Heart left ventricle (tissue), 16 donors: ENCODE data around the gene STX8. TPM values are rescaled to one million over a fixed set of nuclear protein-coding genes. Genes with fewer than 3 reads are reported as not detected.
"Not testable (repeated sequence)": the region's sequence is repeated elsewhere in the genome, so short reads cannot be mapped to it uniquely, and the experiment has no call there.

Experiments
- ATAC-seq, 4 donors: fragments of 200-7000 bp; cut with Tn5 transposase; one replicate each; pipeline ENCODE4 v1.9.1; 2020 to 2022; ENCODE audit warnings: moderate library complexity in 4 of 4, mild to moderate bottlenecking in 3 of 4, moderate number of reproducible peaks in 1 of 4
- DNase-seq, 5 donors: peaks; one replicate each; pipeline ENCODE4 v3.0.0-alpha.2; 2020
- H3K27ac ChIP-seq, 12 donors: fragments of 200-600 bp; sonication (generic) in 4 of 12; one replicate each; pipeline versions ENCODE4 v1.5.0 to v1.8.0; 2016 to 2022; ENCODE audit warnings: mild to moderate bottlenecking in 2 of 12
- H3K27me3 ChIP-seq, 9 donors: fragments of 200-600 bp; sonication (generic) in 2 of 9; one replicate each; pipeline versions ENCODE4 v1.5.1 to v1.8.0; 2016 to 2022; ENCODE audit warnings: mild to moderate bottlenecking in 3 of 9
- H3K36me3 ChIP-seq, 9 donors: fragments of 200-600 bp; sonication (generic) in 2 of 9; one replicate each; pipeline versions ENCODE4 v1.5.0 to v1.8.0; 2018 to 2022; ENCODE audit warnings: mild to moderate bottlenecking in 2 of 9
- H3K4me1 ChIP-seq, 12 donors: fragments of 200-600 bp; sonication (generic) in 4 of 12; one replicate each; pipeline versions ENCODE4 v1.5.0 to v1.8.0; 2016 to 2022; ENCODE audit warnings: mild to moderate bottlenecking in 3 of 12
- H3K4me3 ChIP-seq, 12 donors: fragments of 200-600 bp; sonication (generic) in 4 of 12; one replicate each; pipeline versions ENCODE4 v1.5.0 to v1.8.0; 2017 to 2022; ENCODE audit warnings: mild to moderate bottlenecking in 9 of 12, moderate library complexity in 4 of 12
- H3K9me3 ChIP-seq, 12 donors: fragments of 200-600 bp; sonication (generic) in 4 of 12; one replicate each; pipeline versions ENCODE4 v1.5.0 to v1.8.0; 2016 to 2022; ENCODE audit warnings: mild to moderate bottlenecking in 1 of 12
- POLR2A ChIP-seq, 2 donors: fragments of 450-650 bp; IDR thresholded peaks; one replicate each; pipeline ENCODE4 v1.6.1; 2017; ENCODE audit warnings: antibody characterized with exemption in 2 of 2, mild to moderate bottlenecking in 2 of 2, moderate library complexity in 2 of 2
- WGBS, 4 donors: extraction: QIAGEN DNeasy Blood & Tissue Kit in 2 of 4; methylation state at CpG; one replicate each; pipeline versions ENCODE4 v1.1.5 to v1.1.7; 2013 to 2018; 5-methylcytosine and 5-hydroxymethylcytosine counted together
- intact Hi-C, 10 donors: fragments of 100-400 bp; cut with DNase I; formaldehyde crosslinking; loops; one replicate each; pipeline versions ENCODE4 v1.11.1 to v1.14.2; 2022
- polyA plus RNA-seq, 2 donors: library from polyadenylated mRNA; stranded (reverse); fragments of 200-250 nt; gene quantifications; one replicate each; pipeline ENCODE4 v1.2.3, GENCODE V29; 2013
- total RNA-seq, 9 donors: library from RNA; depleted of rRNA in 2 of 9; stranded (reverse); fragments of >200 nt in 2 of 9; fragmentation: NEBNext Ultra II Directional in 3 of 9; extraction: Animal tissue kit (Norgen Biotek cat#: 25700) in 3 of 9; gene quantifications; one replicate each; pipeline versions ENCODE4 v1.1.0 to v1.2.4, GENCODE V29; 2016 to 2023
- TF ChIP-seq, protein P1 (sequence below), 12 donors: fragments of 200-600 bp; sonication (generic) in 4 of 12; IDR thresholded peaks; one replicate each; pipeline versions ENCODE4 v1.5.0 to v1.8.0; 2018 to 2022; ENCODE audit warnings: antibody characterized with exemption in 12 of 12, mild to moderate bottlenecking in 5 of 12
- donor health status: ischemic (EF 13 %, LVEDD 7.1; RV severe dilation, severe dysfunction).
- donor health status: healthy with polysubstance abuse.
- donor health status: DM: no; HTN: yes; CAD: no.
- donor health status: DM: no; HTN: no; CAD: no.
- donor health status: ischemic (EF 25% LVEDD 6.9; RV normal size, moderate dysfunction).
- donor health status: ischemic (EF 25% LVEDD 5.7; RV mildly dilated, moderate dysfunction).
- donor health status: healthy.
- donor health status: DM: yes; HTN: yes; CAD: no.
- donor health status: ischemic (EF 35%, LVEDD 5.7; RV mildly dilated, moderate dysfunction).
- donor health status: nonischemic (EF 11% LVEDD 7.7; RV severe dilation, severe dysfunction).
- donor health status: DM: yes; HTN: yes; CAD: no.
- donor health status: PGD.
- donor health status: ischemic (EF 29% LVEDD 5.4; RV normal size, mild dysfunction).
- donor health status: nonischemic (EF 23%, LVEDD 6.1; RV moderate dilation, normal function).

The STX8 gene
- total and polyA plus RNA-seq, 11 donors = 43.2 to 86.0 (median 62.3) TPM

DNA sequence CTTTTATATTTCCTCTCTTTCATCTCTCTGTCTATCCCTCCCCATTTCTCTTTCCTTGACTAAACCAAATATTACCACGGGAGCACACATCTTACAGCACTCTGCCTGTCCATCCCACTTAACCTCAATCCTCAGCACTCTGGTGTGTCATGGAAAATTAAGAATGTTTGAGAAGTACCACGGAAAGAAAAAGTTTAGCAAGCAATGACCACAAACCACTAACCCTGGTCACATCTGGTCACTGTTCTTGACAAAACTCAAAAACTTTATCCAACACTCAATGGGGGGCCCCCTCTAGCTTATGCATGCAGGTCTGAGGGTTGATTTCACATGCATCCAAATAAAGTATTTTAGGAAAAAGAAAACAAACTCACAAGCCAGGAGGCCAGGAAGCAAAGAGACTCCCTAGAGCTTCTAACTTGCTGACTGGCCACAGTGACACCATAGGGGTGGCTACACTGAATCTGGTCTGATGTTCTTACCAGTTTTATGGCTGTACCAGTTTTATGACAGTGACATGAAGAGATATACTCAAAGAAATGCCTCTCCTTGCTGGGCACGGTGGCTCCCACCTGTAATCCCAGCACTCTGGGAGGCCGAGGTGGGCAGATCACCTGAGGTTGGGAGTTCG, 229.2 kb downstream of the STX8 start:
- Histone ChIP-seq H3K9me3 (no peaks in the 10 kb centered on the region), H3K27me3 (no peaks in the 10 kb centered on the region), H3K4me1 (peaks cover 0 to 5% (median 0%) of the 10 kb centered on the region in 12 donors), H3K27ac (no peak overlapping the region), H3K36me3 (no peaks in the 10 kb centered on the region), H3K4me3 (no peak overlapping the region)
- TF ChIP-seq, protein P1, sequence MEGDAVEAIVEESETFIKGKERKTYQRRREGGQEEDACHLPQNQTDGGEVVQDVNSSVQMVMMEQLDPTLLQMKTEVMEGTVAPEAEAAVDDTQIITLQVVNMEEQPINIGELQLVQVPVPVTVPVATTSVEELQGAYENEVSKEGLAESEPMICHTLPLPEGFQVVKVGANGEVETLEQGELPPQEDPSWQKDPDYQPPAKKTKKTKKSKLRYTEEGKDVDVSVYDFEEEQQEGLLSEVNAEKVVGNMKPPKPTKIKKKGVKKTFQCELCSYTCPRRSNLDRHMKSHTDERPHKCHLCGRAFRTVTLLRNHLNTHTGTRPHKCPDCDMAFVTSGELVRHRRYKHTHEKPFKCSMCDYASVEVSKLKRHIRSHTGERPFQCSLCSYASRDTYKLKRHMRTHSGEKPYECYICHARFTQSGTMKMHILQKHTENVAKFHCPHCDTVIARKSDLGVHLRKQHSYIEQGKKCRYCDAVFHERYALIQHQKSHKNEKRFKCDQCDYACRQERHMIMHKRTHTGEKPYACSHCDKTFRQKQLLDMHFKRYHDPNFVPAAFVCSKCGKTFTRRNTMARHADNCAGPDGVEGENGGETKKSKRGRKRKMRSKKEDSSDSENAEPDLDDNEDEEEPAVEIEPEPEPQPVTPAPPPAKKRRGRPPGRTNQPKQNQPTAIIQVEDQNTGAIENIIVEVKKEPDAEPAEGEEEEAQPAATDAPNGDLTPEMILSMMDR (IDR thresholded peaks at IDR 0.05) = no peak
- no peak for TF ChIP-seq POLR2A (IDR thresholded peaks at IDR 0.05)
- DNase-seq = no peak
- 88 to 90% (median 89%) methylated on average over 5 of the region's 5 CpGs for WGBS, 4 donors
- ATAC-seq = no peak
- intact Hi-C loops = no loop called here

DNA sequence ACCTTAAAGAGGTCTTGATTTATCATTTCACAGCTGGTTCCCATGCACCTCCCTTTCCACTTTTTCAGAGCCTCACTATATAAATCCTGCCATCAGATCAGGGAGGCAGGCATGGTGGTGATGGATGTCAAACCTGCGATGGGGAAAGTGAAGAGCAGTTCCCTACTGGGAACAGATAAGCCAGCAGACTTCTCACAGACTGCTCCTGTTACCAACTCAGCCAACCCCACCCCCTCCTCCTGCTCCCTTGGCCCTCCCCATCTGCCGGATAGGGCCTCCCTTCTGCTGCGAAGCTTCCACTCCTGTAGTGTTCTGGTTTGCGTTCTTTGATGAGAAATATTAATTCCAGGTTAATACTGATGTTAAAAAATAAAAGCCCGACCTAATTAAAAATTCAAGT, 232.1 kb downstream of the STX8 start:
- no peaks in the 10 kb centered on the region for H3K9me3 ChIP-seq
- H3K27me3 ChIP-seq = no peaks in the 10 kb centered on the region
- 52 to 60% (median 56%) methylated on average over 5 of the region's 5 CpGs for WGBS, 4 donors
- TF ChIP-seq, protein P1 (IDR thresholded peaks at IDR 0.05) = no peak
- no peak overlapping the region for H3K4me3 ChIP-seq
- H3K27ac ChIP-seq = no peak overlapping the region
- no peak for DNase-seq
- ATAC-seq = peak in 2 of 4 donors; percentile 58 to 79
- H3K36me3 ChIP-seq = no peaks in the 10 kb centered on the region
- peaks cover 0 to 5% (median 0%) of the 10 kb centered on the region in 12 donors for H3K4me1 ChIP-seq
- intact Hi-C loops = loop anchor here in 1 of 10 donors (2.0 kb wide), 1 partner anchor 15 kb away; no protein-coding TSS in a partner anchor

DNA sequence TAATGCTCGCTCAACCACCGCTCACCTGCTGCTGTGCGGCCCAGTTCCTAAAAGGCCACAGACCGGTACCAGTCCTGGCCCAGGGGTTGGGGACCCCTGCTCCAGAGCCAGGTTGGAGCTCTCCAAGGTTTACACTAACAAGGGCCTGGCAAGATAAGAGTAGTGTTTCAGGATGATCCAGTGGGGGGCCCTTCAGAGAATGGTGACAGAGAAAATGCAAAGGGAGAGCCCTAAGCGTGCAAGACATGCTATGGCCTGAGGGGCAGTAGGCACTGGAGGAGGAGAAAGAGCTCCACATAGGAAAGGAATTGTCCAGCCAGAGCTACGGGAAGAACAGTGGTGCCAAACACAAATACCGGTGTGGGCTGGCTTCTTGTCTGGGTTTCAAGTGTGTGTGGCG, 233.4 kb downstream of the STX8 start:
- peaks cover 0 to 5% (median 0%) of the 10 kb centered on the region in 12 donors for H3K4me1 ChIP-seq
- TF ChIP-seq, protein P1 (IDR thresholded peaks at IDR 0.05) = no peak
- TF ChIP-seq POLR2A (IDR thresholded peaks at IDR 0.05) = no peak
- 94 to 96% (median 95%) methylated on average over 8 of the region's 8 CpGs for WGBS, 4 donors
- H3K27ac ChIP-seq = no peak overlapping the region
- DNase-seq (no peak), ATAC-seq (no peak)
- intact Hi-C loops = loop anchor here in 1 of 10 donors (2.0 kb wide), 1 partner anchor 17 kb away; no protein-coding TSS in a partner anchor
- no peaks in the 10 kb centered on the region for H3K27me3 ChIP-seq
- H3K36me3 ChIP-seq = no peaks in the 10 kb centered on the region
- no peaks in the 10 kb centered on the region for H3K9me3 ChIP-seq
- H3K4me3 ChIP-seq = no peak overlapping the region

DNA sequence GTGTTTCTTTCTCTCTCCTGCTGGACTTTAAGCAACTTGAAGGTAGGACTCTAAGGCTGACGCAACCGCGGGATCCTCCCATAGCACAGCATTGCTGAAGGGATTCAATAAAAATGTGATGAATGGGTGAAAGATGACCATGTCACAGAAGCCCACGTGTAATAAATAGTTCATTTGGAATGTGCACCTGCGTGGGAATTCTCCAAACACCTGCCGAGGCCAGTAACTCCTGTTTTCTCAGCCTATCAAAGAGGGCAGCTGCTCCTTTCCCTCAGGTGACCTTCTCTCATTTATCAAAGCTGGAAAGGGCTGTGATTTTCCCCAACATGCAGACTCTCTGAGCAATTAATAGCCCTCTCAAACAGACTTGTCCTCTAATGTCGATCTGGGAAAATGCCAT, 235.7 kb downstream of the STX8 start:
- 72 to 81% (median 78%) methylated on average over 7 of the region's 7 CpGs for WGBS, 4 donors
- no peak for ATAC-seq
- TF ChIP-seq, protein P1 (IDR thresholded peaks at IDR 0.05) = no peak
- TF ChIP-seq POLR2A (IDR thresholded peaks at IDR 0.05) = no peak

DNA sequence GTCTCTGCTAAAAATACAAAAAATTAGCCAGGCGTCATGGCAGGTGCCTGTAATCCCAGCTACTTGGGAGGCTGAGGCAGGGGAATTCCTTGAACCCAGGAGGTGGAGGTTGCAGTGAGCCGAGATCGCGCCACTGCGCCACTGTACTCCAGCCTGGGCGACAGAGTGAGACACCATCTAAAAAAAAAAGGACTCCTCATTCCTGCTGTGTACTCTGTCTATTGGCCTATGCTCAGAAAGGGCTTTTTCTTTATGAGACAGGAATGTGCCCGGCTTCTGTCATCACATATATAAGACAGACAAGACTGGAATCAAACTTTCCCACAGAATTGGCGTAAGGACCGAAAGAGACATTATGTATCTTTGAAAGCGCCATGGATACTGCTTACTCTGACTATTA, 236.1 kb downstream of the STX8 start:
- H3K36me3 ChIP-seq, H3K27ac ChIP-seq, DNase-seq, intact Hi-C loops, ATAC-seq, H3K27me3 ChIP-seq, H3K4me1 ChIP-seq, H3K4me3 ChIP-seq: not testable (repeated sequence)
- peaks cover 0 to 14% (median 8%) of the 10 kb centered on the region in 12 donors for H3K9me3 ChIP-seq
- 81 to 86% (median 86%) methylated on average over 10 of the region's 10 CpGs for WGBS, 4 donors

More for the DNA sequence above, 235.7 kb downstream of the STX8 start:
- Histone ChIP-seq H3K36me3 (no peaks in the 10 kb centered on the region), H3K27ac (no peak overlapping the region), H3K27me3 (no peaks in the 10 kb centered on the region), H3K9me3 (peaks cover 0 to 9% (median 4%) of the 10 kb centered on the region in 12 donors), H3K4me3 (no peak overlapping the region), H3K4me1 (peaks cover 0 to 5% (median 0%) of the 10 kb centered on the region in 12 donors)
- intact Hi-C loops = no loop called here
- DNase-seq = no peak
